ENCODE measurements around the gene HS1BP3. TPM values are rescaled to one million over a fixed set of nuclear protein-coding genes. Genes with fewer than 3 reads are reported as not detected.

HS1BP3 gene
- total and polyA plus RNA-seq, 2 of the 4 experiments (the other 2 are of a cell fraction) = 9.0 to 14.8 TPM

DNA sequence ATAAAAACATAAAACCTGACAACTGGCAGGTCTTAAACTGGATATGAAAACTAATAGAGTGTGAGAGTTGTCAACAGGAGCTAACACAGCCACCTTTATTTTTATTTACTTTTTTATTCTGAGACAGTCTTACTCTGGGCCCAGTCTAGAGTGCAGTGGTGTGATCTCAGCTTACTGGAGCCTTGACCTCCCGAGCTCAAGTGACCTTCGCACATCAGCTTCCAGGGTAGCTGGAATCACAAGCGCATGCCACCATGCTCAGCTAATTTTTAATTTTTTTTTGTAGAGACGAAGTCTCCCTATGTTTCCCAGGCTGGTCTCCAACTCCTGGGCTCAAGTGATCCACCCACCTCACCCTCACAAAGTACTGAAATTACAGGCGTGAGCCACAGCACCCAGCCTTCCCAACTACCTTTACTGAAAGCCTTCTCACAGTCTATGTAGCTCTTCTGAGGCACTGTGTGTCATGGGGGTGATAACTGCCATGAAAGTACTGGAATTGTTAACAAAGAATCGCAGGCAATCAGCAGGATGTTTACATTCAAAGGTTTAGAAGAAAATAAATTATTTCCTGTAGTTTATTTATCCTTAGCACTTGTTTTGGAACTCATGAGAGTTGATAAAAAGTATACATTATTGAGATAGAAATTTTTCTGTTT lies 40.3 kb upstream of the HS1BP3 start:
- H4K8ac ChIP-seq (ENCODE audit: low read depth in 2 of 2, low read length in 2 of 2) = no peak overlapping the region
- H3K27ac ChIP-seq (ENCODE audit: insufficient read depth, low read length) = no peak overlapping the region
- H3K56ac ChIP-seq (ENCODE audit: extremely low read depth, insufficient read depth, low read length) = no peak overlapping the region
- dilution Hi-C loops (cut with HindIII; ENCODE audit: low sequenced_read_pairs, unreplicated experiment) = loop anchor here (25.0 kb wide), 1 partner anchor 246 kb away; no protein-coding TSS in a partner anchor
- H2BK5ac ChIP-seq (ENCODE audit: low read depth, low read length, poor library complexity, severe bottlenecking) = no peak overlapping the region
- H3K14ac ChIP-seq (replicated peaks; ENCODE audit: low read depth, low read length) = no peak overlapping the region
- H2BK120ac ChIP-seq (ENCODE audit: low read depth, low read length) = no peak overlapping the region
- no peaks in the 10 kb centered on the region for H3K9me3 ChIP-seq (ENCODE audit: control insufficient read depth, insufficient read depth, low read length)
- H3K4me2 ChIP-seq (ENCODE audit: low read depth, low read length) = no peak overlapping the region
- no peak overlapping the region for H2AK5ac ChIP-seq (ENCODE audit: low read depth, low read length)
- peaks cover 4% of the 10 kb centered on the region; the same call in 1 of the 2 replicates for H3K36me3 ChIP-seq (ENCODE audit: control insufficient read depth, insufficient read depth, low read length)
- TF ChIP-seq, protein P1, sequence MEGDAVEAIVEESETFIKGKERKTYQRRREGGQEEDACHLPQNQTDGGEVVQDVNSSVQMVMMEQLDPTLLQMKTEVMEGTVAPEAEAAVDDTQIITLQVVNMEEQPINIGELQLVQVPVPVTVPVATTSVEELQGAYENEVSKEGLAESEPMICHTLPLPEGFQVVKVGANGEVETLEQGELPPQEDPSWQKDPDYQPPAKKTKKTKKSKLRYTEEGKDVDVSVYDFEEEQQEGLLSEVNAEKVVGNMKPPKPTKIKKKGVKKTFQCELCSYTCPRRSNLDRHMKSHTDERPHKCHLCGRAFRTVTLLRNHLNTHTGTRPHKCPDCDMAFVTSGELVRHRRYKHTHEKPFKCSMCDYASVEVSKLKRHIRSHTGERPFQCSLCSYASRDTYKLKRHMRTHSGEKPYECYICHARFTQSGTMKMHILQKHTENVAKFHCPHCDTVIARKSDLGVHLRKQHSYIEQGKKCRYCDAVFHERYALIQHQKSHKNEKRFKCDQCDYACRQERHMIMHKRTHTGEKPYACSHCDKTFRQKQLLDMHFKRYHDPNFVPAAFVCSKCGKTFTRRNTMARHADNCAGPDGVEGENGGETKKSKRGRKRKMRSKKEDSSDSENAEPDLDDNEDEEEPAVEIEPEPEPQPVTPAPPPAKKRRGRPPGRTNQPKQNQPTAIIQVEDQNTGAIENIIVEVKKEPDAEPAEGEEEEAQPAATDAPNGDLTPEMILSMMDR (conservative IDR thresholded peaks at IDR 0.05; ENCODE audit: low read depth, low read length) = no peak
- no peak for TF ChIP-seq NFE2L2 (IDR thresholded peaks at IDR 0.05; ENCODE audit: low read depth, low read length)
- POLR2A ChIA-PET (ENCODE audit: unreplicated experiment) = no interaction called here
- H3K9ac ChIP-seq (ENCODE audit: low read depth, low read length) = no peak overlapping the region
- CTCF ChIA-PET = interaction anchor here (0.9 kb wide), 1 partner anchor 9 kb away, joined by 3 read pairs; no protein-coding TSS in a partner anchor
- 0 out of 2 replicates have a peak, but pooled peaks cover 3% of the 10 kb centered on the region for H3K4me1 ChIP-seq (ENCODE audit: control insufficient read depth, insufficient read depth, low read length)
- peak; percentile 16 for DNase-seq
- no CpG with 5 or more reads among the region's 6 CpGs for WGBS, 2 experiments (ENCODE audit: extremely low coverage in 2 of 2, insufficient read length in 1 of 2)
- no peaks in the 10 kb centered on the region for H3K79me1 ChIP-seq (ENCODE audit: low read depth in 1 of 2, low read length in 2 of 2)
- H3K27me3 ChIP-seq (ENCODE audit: control insufficient read depth, insufficient read depth, low read length) = no peaks in the 10 kb centered on the region
- no peak overlapping the region for H3K4me3 ChIP-seq (ENCODE audit: insufficient read depth, low read depth, low read length)
- H2AK9ac ChIP-seq (replicated peaks; ENCODE audit: low read depth, low read length, poor library complexity) = no peak overlapping the region
- no peaks in the 10 kb centered on the region; the same call in 1 of the 2 replicates for H3K9me1 ChIP-seq (ENCODE audit: insufficient read depth, low read length)
- H3K18ac ChIP-seq (ENCODE audit: low read depth, low read length) = no peak overlapping the region
- no peak overlapping the region for H2AFZ ChIP-seq (replicated peaks; ENCODE audit: low read length, poor library complexity)
- no peak overlapping the region for H4K91ac ChIP-seq (ENCODE audit: insufficient read depth, low read depth, low read length)
- no peak overlapping the region for H3K4ac ChIP-seq (ENCODE audit: low read depth, low read length)
- ATAC-seq (ENCODE audit: low read depth) = peak; percentile 65
- in situ Hi-C loops (cut with MboI; ENCODE audit: low sequenced_read_pairs) = no loop called here
- H4K5ac ChIP-seq (ENCODE audit: low read depth, low read length) = no peak overlapping the region
- intact Hi-C loops (cut with micrococcal nuclease) = loop anchor here (5.0 kb wide), 1 partner anchor 61 kb away; no protein-coding TSS in a partner anchor
- BruUV-seq (replicated peaks) = no TSS peak
- no peak overlapping the region for H2BK20ac ChIP-seq (ENCODE audit: low read depth, low read length)
- H2BK15ac ChIP-seq (ENCODE audit: low read depth, low read length) = no peak overlapping the region
- no peak overlapping the region; the same call in 1 of the 2 replicates for H3K23ac ChIP-seq (ENCODE audit: low read depth, low read length)
- no peaks in the 10 kb centered on the region for H4K20me1 ChIP-seq (ENCODE audit: insufficient read depth, low read length)
